H1 (cell line): ENCODE measurements around the gene HS3ST6. TPM values are rescaled to one million over a fixed set of nuclear protein-coding genes. Genes with fewer than 3 reads are reported as not detected.
A peak's percentile ranks its signal among the peaks of the same experiment; 100 is the strongest.

ENCODE experiments used
- CEBPB ChIP-seq: IDR thresholded peaks from 2 replicates; pipeline ENCODE4 v1.6.1; 2012; ENCODE audit warnings: low read depth, low read length
- EP300 ChIP-seq, 2 experiments: IDR thresholded peaks; 1 replicate in 1 of 2; 2 replicates in 1 of 2; pipeline ENCODE4 v1.6.1; 2011 to 2012; ENCODE audit warnings: low read depth in 2 of 2, low read length in 2 of 2, mild to moderate bottlenecking in 2 of 2, borderline replicate concordance in 1 of 2, inconsistent platforms in 1 of 2, moderate library complexity in 1 of 2
- KDM1A ChIP-seq: fragments of 200-600, 300-600 bp; sonication (generic); IDR thresholded peaks from 2 replicates; pipeline ENCODE4 v1.7.1; 2016; ENCODE audit warnings: mild to moderate bottlenecking, low read length, borderline replicate concordance
- NANOG ChIP-seq: IDR thresholded peaks from 2 replicates; pipeline ENCODE4 v1.6.1; 2011; ENCODE audit warnings: low read length, low read depth, mild to moderate bottlenecking, inconsistent platforms; ENCODE audit not compliant: insufficient read depth, poor library complexity, severe bottlenecking
- NRF1 ChIP-seq: IDR thresholded peaks from 2 replicates; pipeline ENCODE4 v1.6.1; 2011; ENCODE audit warnings: mild to moderate bottlenecking, low read depth, low read length, improper control_type of control experiment
- RAD21 ChIP-seq, 2 experiments: IDR thresholded peaks in 1 of 2; conservative IDR thresholded peaks in 1 of 2; 2 replicates each; pipeline ENCODE4 v1.6.1; 2011; ENCODE audit warnings: low read depth in 2 of 2, low read length in 2 of 2, improper control_type of control experiment in 1 of 2, inconsistent platforms in 1 of 2, mild to moderate bottlenecking in 1 of 2, moderate library complexity in 1 of 2
- RFX5 ChIP-seq: IDR thresholded peaks from 2 replicates; pipeline ENCODE4 v1.6.1; 2011; ENCODE audit warnings: low read depth, low read length, improper control_type of control experiment, borderline replicate concordance
- RNF2 ChIP-seq: fragments of 200-900, 300-1000 bp; sonication (generic); IDR thresholded peaks from 2 replicates; pipeline ENCODE4 v1.7.1; 2016; ENCODE audit warnings: borderline replicate concordance, low read depth, mild to moderate bottlenecking, antibody characterized with exemption, low read length; ENCODE audit not compliant: poor library complexity, severe bottlenecking; ENCODE audit errors: missing control alignments
- SIX5 ChIP-seq: IDR thresholded peaks from 2 replicates; pipeline ENCODE4 v1.6.1; 2011; ENCODE audit warnings: mild to moderate bottlenecking, low read depth, low read length
- SP1 ChIP-seq: IDR thresholded peaks from 2 replicates; pipeline ENCODE4 v1.6.1; 2011; ENCODE audit warnings: low read depth, low read length
- SP2 ChIP-seq: IDR thresholded peaks from 2 replicates; pipeline ENCODE4 v1.6.1; 2012; ENCODE audit warnings: mild to moderate bottlenecking, low read length, inconsistent platforms
- TAF1 ChIP-seq: IDR thresholded peaks from 2 replicates; pipeline ENCODE4 v1.6.1; 2011; ENCODE audit warnings: mild to moderate bottlenecking, low read depth, low read length
- TBP ChIP-seq: IDR thresholded peaks from 2 replicates; pipeline ENCODE4 v1.6.1; 2011; ENCODE audit warnings: low read depth, low read length, improper control_type of control experiment
- TCF12 ChIP-seq: IDR thresholded peaks from 2 replicates; pipeline ENCODE4 v1.6.1; 2011; ENCODE audit warnings: low read depth, mild to moderate bottlenecking, low read length
- YY1 ChIP-seq: IDR thresholded peaks from 2 replicates; pipeline ENCODE4 v1.6.1; 2011; ENCODE audit warnings: low read depth, mild to moderate bottlenecking, low read length
- polyA plus RNA-seq, 7 experiments: library from polyadenylated mRNA; depleted of rRNA in 3 of 7; stranded (reverse) in 5 of 7; unstranded in 2 of 7; fragments of >200 nt in 5 of 7; fragments of 200-250 nt in 2 of 7; gene quantifications; 1 replicate in 5 of 7; 2 replicates in 1 of 7; 4 replicates in 1 of 7; pipeline versions ENCODE4 v1.2.1 to v1.2.3, GENCODE V29; 2011 to 2013; ENCODE audit warnings: missing spikeins in 2 of 7, mixed read lengths in 2 of 7
- total RNA-seq: library from RNA; stranded (reverse); fragmentation: NEBNext Ultra II Directional; extraction: Animal tissue kit (Norgen Biotek cat#: 25700); gene quantifications from 2 replicates; pipeline ENCODE4 v1.2.1, GENCODE V29; 2021

HS3ST6 gene
- total and polyA plus RNA-seq, 2 of the 8 experiments (the other 6 are each of a cell fraction or from before 2014, with no cell fraction given) = 0.36 to 0.39 TPM

GRCh38 chr16:1964506-1965395 is 46.5 kb upstream of the HS3ST6 start, which contains the start of gene RPS2 (continued):
- TF ChIP-seq NANOG (no peak), SP2 (no peak), RNF2 (no peak), EP300 (IDR thresholded peaks at IDR 0.05; ENCODE audit: borderline replicate concordance in 1 of 2, low read depth in 2 of 2, low read length in 2 of 2) (no peak), NRF1 (peak; percentile 25; the same call in 1 of the 2 replicates), TAF1 (peak; percentile 100), TCF12 (no peak), YY1 (peak; percentile 69; the same call in 1 of the 2 replicates), RAD21 (IDR thresholded peaks at IDR 0.05 in 1 of 2, conservative IDR thresholded peaks at IDR 0.05 in 1 of 2; ENCODE audit: low read depth in 2 of 2, low read length in 2 of 2) (no peak), TBP (peak; percentile 98), CEBPB (no peak), KDM1A (no peak), RFX5 (no peak), SIX5 (no peak), SP1 (peak; percentile 85)
- TF ChIP-seq, all 59 proteins: peak for 26
